Activated T-helper 2 cell treated with anti-CD3 and anti-CD28 coated beads, Interferon-gamma antibody, Interleukin-2, Interleukin-4, amounts not matched to agents 10 μg/mL and 5 μg/mL and 100 μg/mL, durations not matched to agents 14 hours and 24 hours and 36 hours (primary cell): ENCODE results near the gene ACTN3. TPM values are rescaled to one million over a fixed set of nuclear protein-coding genes. Genes with fewer than 3 reads are reported as not detected.
"Not testable (repeated sequence)": the region's sequence is repeated elsewhere in the genome, so short reads cannot be mapped to it uniquely, and the experiment has no call there.

Experiments
- DNase-seq: peaks from one replicate; pipeline ENCODE4 v3.0.0; 2021; ENCODE audit warnings: low spot score
- H3K27ac Mint-ChIP-seq: one replicate; pipeline ENCODE4 v1.8.0; 2021; ENCODE audit warnings: mixed read lengths
- H3K27me3 Mint-ChIP-seq: one replicate; pipeline ENCODE4 v1.8.0; 2021; ENCODE audit warnings: low read depth, mixed read lengths
- H3K36me3 Mint-ChIP-seq: one replicate; pipeline ENCODE4 v1.8.0; 2021; ENCODE audit warnings: low read depth, mixed read lengths
- H3K4me1 Mint-ChIP-seq: one replicate; pipeline ENCODE4 v1.8.0; 2021; ENCODE audit warnings: low read depth, mixed read lengths
- H3K4me3 Mint-ChIP-seq: one replicate; pipeline ENCODE4 v1.8.0; 2021; ENCODE audit warnings: low read depth, mild to moderate bottlenecking, moderate library complexity, mixed read lengths
- H3K9me3 Mint-ChIP-seq: one replicate; pipeline ENCODE4 v1.8.0; 2021; ENCODE audit warnings: mixed read lengths
- intact Hi-C: fragments of 100-400 bp; cut with micrococcal nuclease; formaldehyde crosslinking; loops from one replicate; pipeline ENCODE4 v1.15.1; 2023
- total RNA-seq: library from RNA; stranded (reverse); gene quantifications from 2 replicates; pipeline ENCODE4 v1.2.3, GENCODE V29; 2022

ACTN3 gene
- total RNA-seq, 1 donor from 2014 or later, result 0.14 TPM

DNA sequence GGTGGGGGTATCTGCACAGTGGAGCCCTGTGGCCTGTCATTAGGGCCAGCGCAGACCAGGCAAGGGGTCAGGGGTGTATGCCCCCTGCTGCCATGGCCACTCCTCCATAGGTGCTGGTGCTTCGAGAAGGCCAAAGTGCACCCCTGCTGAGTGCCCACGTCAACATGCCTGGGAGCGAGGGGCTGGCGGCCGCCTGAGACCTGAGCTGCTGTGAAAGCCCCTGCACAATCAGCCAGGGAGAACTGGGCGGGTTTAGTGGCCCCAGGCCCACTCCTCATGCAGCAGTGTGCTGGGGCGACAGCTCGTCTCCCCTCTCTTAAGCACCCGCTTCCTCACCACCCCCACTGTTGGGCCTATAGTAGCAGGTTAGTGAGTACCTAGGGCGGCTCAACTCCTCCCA lies 14.9 kb upstream of the ACTN3 start:
- Mint-ChIP-seq H3K36me3 (peaks cover 15% of the 10 kb centered on the region), H3K9me3 (no peaks in the 10 kb centered on the region), H3K27me3 (no peaks in the 10 kb centered on the region), H3K4me1 (no peaks in the 10 kb centered on the region), H3K4me3 (no peak overlapping the region), H3K27ac (no peak overlapping the region)
- intact Hi-C loops, result no loop called here
- no peak for DNase-seq

DNA sequence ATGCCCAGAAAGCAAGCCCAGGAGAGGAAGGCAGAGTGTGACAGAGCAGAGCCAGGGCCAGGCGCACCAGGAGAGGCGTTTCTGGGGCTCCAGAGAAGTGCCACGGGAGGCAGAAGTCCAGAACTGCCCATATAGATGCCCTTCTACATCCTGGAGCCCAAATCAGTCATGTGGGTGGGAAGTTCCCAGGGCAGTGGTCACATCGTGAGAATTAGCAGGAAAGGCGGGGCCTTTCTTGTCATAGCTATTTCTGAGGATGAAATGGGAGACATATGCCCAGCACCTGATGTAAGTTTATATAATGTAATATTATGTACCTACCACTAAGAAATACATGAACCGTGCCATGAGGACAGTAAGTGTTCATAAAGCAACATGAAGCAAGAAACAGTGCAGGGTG lies 13.9 kb upstream of the ACTN3 start:
- H3K27ac Mint-ChIP-seq, result no peak overlapping the region
- H3K4me3 Mint-ChIP-seq, result no peak overlapping the region
- intact Hi-C loops, result no loop called here
- no peaks in the 10 kb centered on the region for H3K27me3 Mint-ChIP-seq
- H3K36me3 Mint-ChIP-seq, result peaks cover 15% of the 10 kb centered on the region
- no peak for DNase-seq
- no peaks in the 10 kb centered on the region for H3K4me1 Mint-ChIP-seq
- H3K9me3 Mint-ChIP-seq, result no peaks in the 10 kb centered on the region

DNA sequence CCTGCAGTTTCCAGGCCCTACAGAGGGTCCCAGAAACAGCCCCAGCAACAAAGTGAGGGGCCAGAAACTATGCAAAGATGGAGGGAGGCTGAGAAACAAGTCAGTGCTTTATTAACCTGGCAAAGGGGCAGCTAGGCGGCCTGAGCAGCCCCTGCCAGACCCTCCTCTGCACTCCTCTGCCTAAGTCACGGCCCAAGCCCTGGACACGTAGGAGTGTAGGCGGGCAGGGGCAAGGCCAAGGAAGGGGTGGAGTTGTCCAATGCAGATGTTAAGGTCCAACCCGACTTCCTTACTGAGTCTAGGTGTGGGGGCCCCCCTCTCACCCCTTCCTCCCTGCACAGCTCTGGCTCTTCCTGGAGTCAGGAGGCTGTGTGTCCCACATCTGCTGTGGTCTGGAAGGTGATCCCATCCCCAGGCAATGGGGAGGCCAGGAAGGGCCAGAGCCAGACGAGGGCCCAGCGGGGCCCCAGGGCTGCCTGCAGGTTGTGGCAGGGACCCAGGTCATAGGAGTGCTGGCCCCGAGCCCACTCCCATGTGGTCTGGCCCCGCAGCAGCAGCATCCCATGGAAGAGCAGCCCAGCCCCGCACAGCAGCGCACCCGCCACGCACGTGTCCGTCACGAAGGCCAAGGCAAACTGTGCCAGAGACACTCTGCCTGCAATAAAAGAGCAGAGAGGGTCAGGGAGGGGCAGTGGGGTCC lies 7.4 kb upstream of the ACTN3 start:
- intact Hi-C loops, result no loop called here
- Mint-ChIP-seq H3K27me3 (no peaks in the 10 kb centered on the region), H3K27ac (no peak overlapping the region), H3K4me1 (peaks cover 18% of the 10 kb centered on the region), H3K4me3 (no peak overlapping the region), H3K9me3 (no peaks in the 10 kb centered on the region), H3K36me3 (peaks cover 43% of the 10 kb centered on the region)
- no peak for DNase-seq

DNA sequence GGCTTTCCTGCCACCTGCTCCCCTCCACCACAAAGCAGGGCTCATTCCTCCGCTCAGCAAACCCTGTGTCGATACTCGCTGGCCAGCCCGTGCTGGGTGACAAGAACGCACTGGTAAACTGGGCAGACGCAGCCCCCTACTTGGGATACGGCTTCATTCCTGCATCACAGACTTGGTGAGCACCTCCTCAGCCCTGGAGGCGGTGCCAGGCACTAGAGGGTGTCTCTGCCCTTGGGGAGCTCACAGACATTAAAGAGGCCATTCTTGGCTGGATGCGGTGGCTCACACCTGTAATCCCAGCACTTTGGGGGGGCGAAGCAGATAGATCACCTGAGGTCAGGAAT lies 6.9 kb upstream of the ACTN3 start:
- intact Hi-C loops, result no loop called here
- Mint-ChIP-seq H3K36me3 (peaks cover 43% of the 10 kb centered on the region), H3K4me1 (peaks cover 20% of the 10 kb centered on the region), H3K27me3 (no peaks in the 10 kb centered on the region), H3K27ac (no peak overlapping the region), H3K4me3 (no peak overlapping the region), H3K9me3 (no peaks in the 10 kb centered on the region)
- no peak for DNase-seq

DNA sequence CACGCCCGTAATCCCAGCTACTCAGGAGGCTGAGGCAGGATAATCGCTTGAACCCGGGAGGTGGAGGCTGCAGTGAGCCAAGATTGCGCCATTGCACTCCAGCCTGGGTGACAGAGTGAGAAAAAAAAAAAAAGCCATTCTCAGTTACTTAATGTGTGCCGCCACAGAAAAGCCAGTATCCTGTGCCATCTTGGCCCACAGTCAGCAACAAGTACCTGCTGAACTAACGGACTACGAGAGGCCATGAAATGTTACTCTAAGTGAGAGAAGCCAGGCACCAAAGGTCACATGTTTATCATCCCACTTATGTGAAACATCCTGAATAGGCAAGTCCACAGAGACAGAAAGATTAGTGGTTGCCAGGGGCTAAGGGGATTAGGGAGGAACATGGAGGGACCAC lies 6.1 kb upstream of the ACTN3 start:
- intact Hi-C loops, H3K4me3 Mint-ChIP-seq, DNase-seq, H3K27ac Mint-ChIP-seq, H3K27me3 Mint-ChIP-seq, H3K9me3 Mint-ChIP-seq: not testable (repeated sequence)
- Mint-ChIP-seq H3K4me1 (peaks cover 23% of the 10 kb centered on the region), H3K36me3 (peaks cover 39% of the 10 kb centered on the region)

DNA sequence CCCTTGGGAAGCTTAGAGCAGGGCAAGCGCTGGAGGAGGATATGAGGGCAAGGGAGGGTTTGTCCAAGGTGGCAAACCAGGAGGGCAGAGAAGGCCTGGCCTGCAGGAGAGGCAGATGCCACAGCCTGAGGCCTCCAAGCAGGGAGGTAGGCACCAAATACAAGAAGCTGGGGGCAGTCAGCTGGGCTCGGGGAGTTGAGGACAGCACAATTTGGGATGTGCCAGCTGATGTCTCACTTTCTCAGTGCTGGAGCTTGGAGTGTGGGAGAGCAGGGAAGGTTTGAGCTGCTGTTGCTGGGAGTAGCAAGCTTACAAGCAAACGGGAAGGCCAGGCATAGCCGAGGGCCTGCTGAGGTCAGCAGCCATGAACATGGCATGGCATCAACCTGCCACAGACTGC lies 4.8 kb upstream of the ACTN3 start:
- peaks cover 24% of the 10 kb centered on the region for H3K4me1 Mint-ChIP-seq
- H3K9me3 Mint-ChIP-seq, result no peaks in the 10 kb centered on the region

DNA sequence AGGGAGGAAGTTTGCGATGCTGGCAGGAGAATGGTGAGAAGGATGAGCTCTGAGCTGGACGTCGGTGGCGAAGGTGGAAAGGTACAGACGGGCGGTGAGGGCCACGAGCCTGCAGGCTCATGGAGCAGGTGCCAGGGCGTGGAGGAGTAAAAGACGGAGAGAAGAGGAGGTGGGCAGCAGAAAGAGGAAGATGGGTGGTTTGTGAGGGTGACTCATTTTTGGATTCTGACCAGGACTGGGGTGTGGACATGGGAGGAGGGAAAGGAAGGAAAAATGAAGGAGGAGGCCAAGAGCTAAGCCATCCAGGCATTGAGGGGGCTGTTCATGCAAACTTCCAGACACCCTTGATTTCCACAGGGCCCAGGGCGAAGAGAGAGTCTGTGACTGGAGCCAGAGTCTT lies 4.3 kb upstream of the ACTN3 start:
- H3K4me1 Mint-ChIP-seq, result peaks cover 24% of the 10 kb centered on the region
- intact Hi-C loops, result no loop called here

More for the DNA sequence above, 4.8 kb upstream of the ACTN3 start:
- Mint-ChIP-seq H3K27ac (peak overlapping the region; percentile 26), H3K36me3 (peaks cover 28% of the 10 kb centered on the region), H3K4me3 (no peak overlapping the region), H3K27me3 (no peaks in the 10 kb centered on the region)
- intact Hi-C loops, result no loop called here
- DNase-seq, result no peak

DNA sequence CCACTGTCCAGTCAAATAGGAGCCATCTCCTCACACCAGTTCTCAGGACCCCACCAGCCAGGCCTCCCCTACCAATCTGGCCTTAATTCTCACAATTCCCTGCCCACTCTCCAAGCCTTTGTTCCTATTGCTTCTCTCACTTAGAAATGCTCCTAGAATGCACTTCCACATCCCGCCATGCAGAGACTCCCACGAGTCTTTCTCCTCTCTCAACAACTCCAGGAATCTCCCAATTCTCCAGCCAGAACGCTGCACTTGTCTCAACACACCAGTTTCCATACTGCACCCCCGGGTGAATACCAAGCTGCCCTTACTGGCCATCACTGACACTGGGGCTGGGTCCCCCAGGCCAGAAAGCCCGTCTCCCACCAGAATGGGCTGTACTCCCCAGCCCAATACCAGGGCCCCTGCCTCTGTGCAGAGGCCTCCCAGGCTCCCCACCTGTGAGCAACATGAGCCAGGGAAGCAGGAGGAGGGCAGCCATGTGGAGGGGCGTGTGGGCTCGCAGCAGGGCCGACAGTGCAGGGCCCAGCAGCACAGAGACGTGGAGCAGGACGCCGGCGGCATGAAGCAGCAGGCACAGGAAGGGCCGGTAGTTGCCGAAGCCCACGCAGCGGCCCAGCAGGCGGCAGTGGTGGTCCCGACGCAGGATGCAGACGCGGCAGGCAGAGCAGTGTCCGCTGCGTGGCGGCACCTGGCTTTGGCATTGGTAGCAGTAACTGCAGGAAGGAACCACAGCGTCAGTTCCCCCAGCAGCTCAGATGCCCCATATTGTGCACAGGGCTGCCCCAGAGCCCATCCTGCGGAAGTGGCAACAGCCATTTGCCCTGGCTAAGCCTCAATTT lies 3.2 kb upstream of the ACTN3 start:
- DNase-seq, result peak; percentile 38
- Mint-ChIP-seq H3K36me3 (peaks cover 26% of the 10 kb centered on the region), H3K4me1 (peaks cover 24% of the 10 kb centered on the region), H3K9me3 (no peaks in the 10 kb centered on the region), H3K4me3 (peak overlapping the region; percentile 49), H3K27me3 (peaks cover 3% of the 10 kb centered on the region), H3K27ac (peak overlapping the region; percentile 74)
- intact Hi-C loops, result no loop called here

More for the DNA sequence above, 4.3 kb upstream of the ACTN3 start:
- Mint-ChIP-seq H3K9me3 (no peaks in the 10 kb centered on the region), H3K27me3 (no peaks in the 10 kb centered on the region), H3K4me3 (no peak overlapping the region), H3K27ac (peak overlapping the region; percentile 26), H3K36me3 (peaks cover 28% of the 10 kb centered on the region)
- DNase-seq, result no peak

DNA sequence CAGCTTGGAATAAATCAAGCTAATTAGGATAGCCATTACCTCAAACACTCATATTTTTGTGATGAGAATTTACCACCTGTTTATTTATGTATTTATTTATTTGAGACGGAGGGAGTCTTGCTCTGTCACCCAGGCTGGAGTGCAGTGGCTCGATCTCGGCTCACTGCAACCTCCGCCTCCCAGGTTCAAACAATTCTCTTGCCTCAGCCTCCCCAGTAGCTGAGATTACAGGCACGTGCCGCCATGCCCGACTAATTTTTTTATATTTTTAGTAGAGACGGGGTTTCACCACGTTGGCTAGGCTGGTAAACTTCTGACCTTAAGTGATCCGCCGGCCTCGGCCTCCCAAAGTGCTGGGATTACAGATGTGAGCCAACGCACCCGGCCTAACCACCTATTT lies 1.8 kb upstream of the ACTN3 start:
- DNase-seq, intact Hi-C loops, H3K27ac Mint-ChIP-seq, H3K9me3 Mint-ChIP-seq: not testable (repeated sequence)
- Mint-ChIP-seq H3K4me3 (peak overlapping the region; percentile 86), H3K4me1 (peaks cover 24% of the 10 kb centered on the region), H3K36me3 (peaks cover 21% of the 10 kb centered on the region), H3K27me3 (peaks cover 13% of the 10 kb centered on the region)

DNA sequence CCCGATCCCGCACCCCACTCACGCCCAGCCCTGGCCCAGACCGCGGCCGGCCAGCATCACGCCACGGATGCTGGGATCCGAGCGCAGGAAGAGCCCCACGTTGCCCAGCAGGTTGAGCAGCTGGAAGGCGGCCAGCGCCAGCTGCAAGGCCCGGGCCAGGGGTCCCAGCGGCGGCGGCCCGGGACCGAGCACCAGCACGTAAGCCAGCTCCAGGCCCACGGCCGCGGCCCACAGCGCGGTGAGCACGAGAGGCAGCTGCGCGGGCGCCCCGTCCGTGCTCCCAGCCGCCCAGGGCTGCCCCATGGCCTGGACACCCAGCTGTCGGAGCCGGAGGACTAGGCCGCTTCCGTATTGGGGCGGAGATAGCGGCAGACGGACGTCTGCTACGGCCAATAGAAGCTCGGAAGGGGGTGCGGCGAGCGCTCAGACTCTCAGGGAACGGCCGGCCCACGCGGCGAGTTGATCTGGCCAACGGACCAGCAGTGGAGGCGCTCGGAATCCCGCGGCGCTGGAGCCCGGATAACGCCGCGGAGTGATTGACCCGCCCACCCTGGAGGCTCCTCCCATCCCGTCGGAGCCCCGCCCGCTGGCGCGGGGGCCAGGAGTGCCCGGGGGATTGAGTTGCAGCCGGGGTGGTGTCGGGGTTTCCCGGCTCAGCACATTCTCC lies 869 bp upstream of the ACTN3 start, which contains the start of gene ZDHHC24:
Gene ZDHHC24, minus strand, starts transcription at position 348 of the 667 bp plus-strand sequence. Its CDS starts 45 bp downstream, at position 303.
- Mint-ChIP-seq H3K4me3 (peak within 1 kb of the TSS; percentile 86), H3K9me3 (no peaks in the 10 kb centered on the region), H3K4me1 (peaks cover 24% of the 10 kb centered on the region), H3K27ac (peak within 1 kb of the TSS; percentile 58), H3K27me3 (peaks cover 15% of the 10 kb centered on the region), H3K36me3 (peaks cover 21% of the 10 kb centered on the region)
- DNase-seq, result peak; percentile 87
- intact Hi-C loops, result loop anchor here (2.0 kb wide), 1 partner anchor 71 kb away; the partner anchor contains the start of gene RBM14

DNA sequence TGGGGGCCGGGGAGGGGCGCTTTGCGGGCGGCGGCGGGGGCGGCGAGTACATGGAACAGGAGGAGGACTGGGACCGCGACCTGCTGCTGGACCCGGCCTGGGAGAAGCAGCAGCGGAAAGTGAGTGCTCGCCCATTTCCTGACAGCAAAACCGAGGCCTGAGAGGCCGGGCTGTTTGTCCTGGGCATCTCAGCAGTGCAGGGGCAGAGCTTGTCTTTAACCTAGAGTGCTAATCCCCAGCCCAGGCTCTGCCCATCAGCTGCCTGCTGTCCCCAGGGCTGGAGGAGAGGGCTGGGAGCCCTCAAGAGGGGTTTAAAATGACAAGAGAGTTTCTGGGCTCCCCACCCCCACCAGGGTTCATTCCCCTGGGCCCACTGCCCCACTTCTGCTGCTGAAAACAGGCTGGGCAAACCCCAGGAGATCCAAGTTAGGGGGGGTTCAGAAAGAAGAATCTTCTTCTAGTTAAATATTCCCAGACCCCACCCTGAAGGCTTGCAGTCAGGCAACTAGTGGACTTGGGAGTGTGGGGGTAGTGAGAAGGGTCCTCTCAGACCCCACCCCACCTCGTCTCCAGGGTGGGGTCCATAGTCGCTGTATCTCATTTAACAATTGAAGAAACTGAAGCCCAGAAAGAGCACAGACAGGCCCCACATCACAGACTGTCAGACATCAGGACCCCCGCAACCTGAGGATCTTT lies 411 bp downstream of the ACTN3 start:
- Mint-ChIP-seq H3K4me1 (peaks cover 18% of the 10 kb centered on the region), H3K9me3 (no peaks in the 10 kb centered on the region), H3K27me3 (peaks cover 15% of the 10 kb centered on the region)

DNA sequence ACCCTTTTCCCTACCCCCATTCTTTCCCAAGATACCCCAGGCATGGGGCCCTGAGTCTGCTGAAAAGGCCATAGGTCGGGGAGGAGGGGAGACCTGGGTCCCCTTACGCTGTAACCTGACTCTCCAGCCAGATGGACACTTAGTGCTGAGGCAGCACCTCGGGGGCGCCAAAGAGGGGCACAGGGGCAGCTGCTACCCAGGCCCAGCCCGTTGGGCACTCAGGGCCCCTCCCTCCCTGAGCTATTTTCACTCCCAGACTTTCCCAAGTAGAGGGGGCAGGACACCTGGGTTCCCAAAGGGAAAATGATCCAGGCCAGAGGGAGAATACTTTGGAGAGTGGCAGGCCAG lies 933 bp downstream of the ACTN3 start:
- DNase-seq, result no peak
- no peak overlapping the region for H3K27ac Mint-ChIP-seq
- peaks cover 18% of the 10 kb centered on the region for H3K4me1 Mint-ChIP-seq
- H3K9me3 Mint-ChIP-seq, result no peaks in the 10 kb centered on the region
- no peak overlapping the region for H3K4me3 Mint-ChIP-seq
- H3K36me3 Mint-ChIP-seq, result peaks cover 6% of the 10 kb centered on the region
- intact Hi-C loops, result loop anchor here (2.0 kb wide), 1 partner anchor 69 kb away; the partner anchor contains the start of gene RBM14
- H3K27me3 Mint-ChIP-seq, result peaks cover 15% of the 10 kb centered on the region

More for the DNA sequence above, 411 bp downstream of the ACTN3 start:
- Mint-ChIP-seq H3K4me3 (peak overlapping the region; percentile 79), H3K27ac (no peak overlapping the region), H3K36me3 (peaks cover 11% of the 10 kb centered on the region)
- no peak for DNase-seq
- intact Hi-C loops, result loop anchor here (2.0 kb wide), 1 partner anchor 70 kb away; the partner anchor contains the start of gene RBM14
